K562 treated with DMSO at 1 percent for 24 hours (cell line): Measurements from ENCODE around the gene SEC24A. TPM values are rescaled to one million over a fixed set of nuclear protein-coding genes. Genes with fewer than 3 reads are reported as not detected.

Source experiments
- total RNA-seq: library from RNA; unstranded; fragments of 300-600 nt; gene quantifications from 2 replicates; pipeline ENCODE4 v1.2.3, GENCODE V29; 2022; ENCODE audit warnings: low read depth; ENCODE audit not compliant: insufficient read depth

SEC24A gene
- 11.1 and 12.8 TPM in 2 replicates for total RNA-seq

GRCh38 chr5:134648425-134649162, at the start of gene SEC24A:
Gene SEC24A, plus strand, starts transcription at chr5:134648785. Its CDS starts 292 bp downstream, at chr5:134649077.

GRCh38 chr5:134738133-134738962, 89.8 kb downstream of the SEC24A start, which contains the start of gene CAMLG:
Gene CAMLG, plus strand, starts transcription at chr5:134738548. Its CDS starts 73 bp downstream, at chr5:134738621.

GRCh38 chr5:134758504-134759341, 110.1 kb downstream of the SEC24A start, which contains the start of gene DDX46:
Gene DDX46, plus strand, starts transcription at chr5:134758779. Its CDS starts 160 bp downstream, at chr5:134758939.

Other genes with a start within 250 kb of the SEC24A start
- 46.1 and 54.1 TPM in 2 replicates for gene CDKN2AIPNL, start 236.9 kb upstream of the SEC24A start, total RNA-seq
- 25.8 and 26.0 TPM in 2 replicates for gene JADE2, start 123.1 kb upstream of the SEC24A start, total RNA-seq
- gene SAR1B, start 16.0 kb upstream of the SEC24A start, total RNA-seq = 37.9 and 60.3 TPM in 2 replicates
- 29.0 and 30.2 TPM in 2 replicates for gene CAMLG, start 89.8 kb downstream of the SEC24A start, total RNA-seq
- 29.0 and 30.6 TPM in 2 replicates for gene DDX46, start 110.0 kb downstream of the SEC24A start, total RNA-seq
- 11.3 and 13.5 TPM in 2 replicates for gene C5orf24, start 197.2 kb downstream of the SEC24A start, total RNA-seq
- gene TXNDC15, start 225.6 kb downstream of the SEC24A start, total RNA-seq = 8.1 and 9.1 TPM in 2 replicates